Ovary (tissue), 3 donors: ENCODE data around the gene CCK.

Experiments
- EP300 ChIP-seq: sonication (generic); formaldehyde crosslinking; IDR thresholded peaks from one replicate; pipeline ENCODE4 v1.6.1; 2017; ENCODE audit warnings: antibody characterized with exemption
- POLR2A ChIP-seq: fragments of 450-650 bp; IDR thresholded peaks from one replicate; pipeline ENCODE4 v1.6.1; 2017; ENCODE audit warnings: antibody characterized with exemption, mild to moderate bottlenecking, moderate library complexity
- TF ChIP-seq, protein P1 (sequence below), 3 donors: fragments of 450-650 bp in 2 of 3; fragments of 200-600 bp in 1 of 3; IDR thresholded peaks; one replicate each; pipeline versions ENCODE4 v1.5.1 to v1.8.0; 2016 to 2022; ENCODE audit warnings: antibody characterized with exemption in 3 of 3, mild to moderate bottlenecking in 1 of 3
- donor health status: DM: no; HTN: no; CAD: no.

GRCh38 chr3:42213417-42213816 lies 52.6 kb downstream of the CCK start:
- TF ChIP-seq, protein P1, sequence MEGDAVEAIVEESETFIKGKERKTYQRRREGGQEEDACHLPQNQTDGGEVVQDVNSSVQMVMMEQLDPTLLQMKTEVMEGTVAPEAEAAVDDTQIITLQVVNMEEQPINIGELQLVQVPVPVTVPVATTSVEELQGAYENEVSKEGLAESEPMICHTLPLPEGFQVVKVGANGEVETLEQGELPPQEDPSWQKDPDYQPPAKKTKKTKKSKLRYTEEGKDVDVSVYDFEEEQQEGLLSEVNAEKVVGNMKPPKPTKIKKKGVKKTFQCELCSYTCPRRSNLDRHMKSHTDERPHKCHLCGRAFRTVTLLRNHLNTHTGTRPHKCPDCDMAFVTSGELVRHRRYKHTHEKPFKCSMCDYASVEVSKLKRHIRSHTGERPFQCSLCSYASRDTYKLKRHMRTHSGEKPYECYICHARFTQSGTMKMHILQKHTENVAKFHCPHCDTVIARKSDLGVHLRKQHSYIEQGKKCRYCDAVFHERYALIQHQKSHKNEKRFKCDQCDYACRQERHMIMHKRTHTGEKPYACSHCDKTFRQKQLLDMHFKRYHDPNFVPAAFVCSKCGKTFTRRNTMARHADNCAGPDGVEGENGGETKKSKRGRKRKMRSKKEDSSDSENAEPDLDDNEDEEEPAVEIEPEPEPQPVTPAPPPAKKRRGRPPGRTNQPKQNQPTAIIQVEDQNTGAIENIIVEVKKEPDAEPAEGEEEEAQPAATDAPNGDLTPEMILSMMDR (IDR thresholded peaks at IDR 0.05): no peak
- TF ChIP-seq POLR2A: no peak
- TF ChIP-seq EP300: no peak
